HepG2 (cell line): ENCODE measurements around the gene ANKRD37. TPM values are rescaled to one million over a fixed set of nuclear protein-coding genes. Genes with fewer than 3 reads are reported as not detected.

Experiments
- DNMT3B ChIP-seq: conservative IDR thresholded peaks from 2 replicates; pipeline ENCODE4 v1.6.1; 2016; ENCODE audit warnings: missing biosample characterization, control low read depth
- DPF2 ChIP-seq: sonication (generic); formaldehyde crosslinking; IDR thresholded peaks from 2 replicates; pipeline ENCODE4 v1.4.0; 2020; ENCODE audit warnings: mild to moderate bottlenecking, low read depth, missing genetic modification reagents, borderline replicate concordance
- EED ChIP-seq: sonication (generic); formaldehyde crosslinking; IDR thresholded peaks from 2 replicates; pipeline ENCODE4 v1.5.0; 2020; ENCODE audit warnings: mild to moderate bottlenecking, missing genetic modification reagents
- FOXP4 ChIP-seq: sonication (generic); formaldehyde crosslinking; IDR thresholded peaks from 2 replicates; pipeline ENCODE4 v1.4.0; 2020; ENCODE audit warnings: missing genetic modification reagents
- IKZF4 ChIP-seq: sonication (generic); formaldehyde crosslinking; IDR thresholded peaks from 2 replicates; pipeline ENCODE4 v1.5.1; 2020; ENCODE audit warnings: borderline replicate concordance, mild to moderate bottlenecking, low read depth, missing genetic modification reagents; ENCODE audit errors: not compliant biosample characterization
- KLF6 ChIP-seq: IDR thresholded peaks from 2 replicates; pipeline ENCODE4 v1.8.0; 2016; ENCODE audit warnings: missing biosample characterization, missing genetic modification reagents
- KMT2B ChIP-seq: IDR thresholded peaks from 2 replicates; pipeline ENCODE4 v1.6.1; 2016; ENCODE audit warnings: missing genetic modification reagents, missing compliant biosample characterization
- MAF1 ChIP-seq: sonication (generic); formaldehyde crosslinking; IDR thresholded peaks from 2 replicates; pipeline ENCODE4 v1.5.0; 2020; ENCODE audit warnings: missing genetic modification reagents, borderline replicate concordance
- MIER3 ChIP-seq: IDR thresholded peaks from 2 replicates; pipeline ENCODE4 v1.6.1; 2016; ENCODE audit warnings: missing compliant biosample characterization, borderline replicate concordance
- NR3C1 ChIP-seq: sonication (generic); formaldehyde crosslinking; IDR thresholded peaks from 2 replicates; pipeline ENCODE4 v1.4.0; 2020; ENCODE audit warnings: missing genetic modification reagents
- SETDB1 ChIP-seq: sonication (generic); formaldehyde crosslinking; IDR thresholded peaks from 2 replicates; pipeline ENCODE4 v1.5.1; 2020; ENCODE audit warnings: missing genetic modification reagents, mild to moderate bottlenecking, borderline replicate concordance
- YY1 ChIP-seq: IDR thresholded peaks from 2 replicates; pipeline ENCODE4 v1.6.1; 2011; ENCODE audit warnings: low read length, low read depth, moderate library complexity, mild to moderate bottlenecking; ENCODE audit not compliant: insufficient read depth, insufficient replicate concordance
- ZFP41 ChIP-seq: sonication (generic); formaldehyde crosslinking; IDR thresholded peaks from 2 replicates; pipeline ENCODE4 v1.4.0; 2020; ENCODE audit warnings: mild to moderate bottlenecking, missing genetic modification reagents, borderline replicate concordance
- ZFY ChIP-seq: sonication (generic); formaldehyde crosslinking; IDR thresholded peaks from 2 replicates; pipeline ENCODE4 v1.4.0; 2020; ENCODE audit warnings: missing genetic modification reagents
- ZKSCAN1 ChIP-seq: fragments of 150-350 bp; IDR thresholded peaks from 2 replicates; pipeline ENCODE4 v1.6.1; 2014; ENCODE audit warnings: low read length
- ZNF124 ChIP-seq: sonication (generic); formaldehyde crosslinking; IDR thresholded peaks from 2 replicates; pipeline ENCODE4 v1.4.0; 2020; ENCODE audit warnings: missing genetic modification reagents
- ZNF235 ChIP-seq: sonication (generic); formaldehyde crosslinking; IDR thresholded peaks from 2 replicates; pipeline ENCODE4 v1.8.1; 2023; ENCODE audit warnings: mild to moderate bottlenecking, missing genetic modification reagents, borderline replicate concordance
- ZNF720 ChIP-seq: sonication (generic); formaldehyde crosslinking; IDR thresholded peaks from 2 replicates; pipeline ENCODE4 v1.4.0; 2020; ENCODE audit warnings: missing genetic modification reagents
- ZNF75D ChIP-seq: sonication (generic); formaldehyde crosslinking; IDR thresholded peaks from 2 replicates; pipeline ENCODE4 v1.8.1; 2023; ENCODE audit warnings: missing genetic modification reagents, mild to moderate bottlenecking, borderline replicate concordance
- ZNF773 ChIP-seq: sonication (generic); formaldehyde crosslinking; IDR thresholded peaks from 2 replicates; pipeline ENCODE4 v1.4.0; 2020; ENCODE audit warnings: missing genetic modification reagents, borderline replicate concordance
- polyA plus RNA-seq, 8 experiments: library from polyadenylated mRNA; depleted of rRNA in 3 of 8; stranded (reverse) in 7 of 8; unstranded in 1 of 8; fragments of >200 nt; fragmentation: Illumina TruSeq in 4 of 8; extraction: Trizol in 4 of 8; gene quantifications; 2 replicates each; pipeline versions ENCODE4 v1.2.1 to v1.2.3, GENCODE V29; 2011 to 2016; ENCODE audit warnings: low read depth in 4 of 8, missing spikeins in 1 of 8, mixed read lengths in 1 of 8; ENCODE audit not compliant: insufficient read depth in 1 of 8
- total RNA-seq, 5 experiments: library from RNA; depleted of rRNA; stranded (reverse); fragments of >200 nt; fragmentation: Illumina TruSeq; extraction: Trizol; gene quantifications; 2 replicates each; pipeline ENCODE4 v1.2.3, GENCODE V29; 2016; ENCODE audit warnings: low read depth in 1 of 5
- TF ChIP-seq, protein P1 (sequence below): sonication (generic); formaldehyde crosslinking; IDR thresholded peaks from 2 replicates; pipeline ENCODE4 v1.8.1; 2022; ENCODE audit warnings: mild to moderate bottlenecking, missing genetic modification reagents
- TF ChIP-seq, protein P2 (sequence below): sonication (generic); formaldehyde crosslinking; IDR thresholded peaks from 2 replicates; pipeline ENCODE4 v1.4.0; 2020; ENCODE audit warnings: missing genetic modification reagents
- TF ChIP-seq, protein P3 (sequence below): sonication (generic); formaldehyde crosslinking; IDR thresholded peaks from 2 replicates; pipeline ENCODE4 v1.4.0; 2020; ENCODE audit warnings: missing genetic modification reagents

The ANKRD37 gene
- total and polyA plus RNA-seq, 2 of the 13 experiments (the other 11 are each of a cell fraction or from before 2014, with no cell fraction given), result 2.2 to 51.4 TPM

DNA sequence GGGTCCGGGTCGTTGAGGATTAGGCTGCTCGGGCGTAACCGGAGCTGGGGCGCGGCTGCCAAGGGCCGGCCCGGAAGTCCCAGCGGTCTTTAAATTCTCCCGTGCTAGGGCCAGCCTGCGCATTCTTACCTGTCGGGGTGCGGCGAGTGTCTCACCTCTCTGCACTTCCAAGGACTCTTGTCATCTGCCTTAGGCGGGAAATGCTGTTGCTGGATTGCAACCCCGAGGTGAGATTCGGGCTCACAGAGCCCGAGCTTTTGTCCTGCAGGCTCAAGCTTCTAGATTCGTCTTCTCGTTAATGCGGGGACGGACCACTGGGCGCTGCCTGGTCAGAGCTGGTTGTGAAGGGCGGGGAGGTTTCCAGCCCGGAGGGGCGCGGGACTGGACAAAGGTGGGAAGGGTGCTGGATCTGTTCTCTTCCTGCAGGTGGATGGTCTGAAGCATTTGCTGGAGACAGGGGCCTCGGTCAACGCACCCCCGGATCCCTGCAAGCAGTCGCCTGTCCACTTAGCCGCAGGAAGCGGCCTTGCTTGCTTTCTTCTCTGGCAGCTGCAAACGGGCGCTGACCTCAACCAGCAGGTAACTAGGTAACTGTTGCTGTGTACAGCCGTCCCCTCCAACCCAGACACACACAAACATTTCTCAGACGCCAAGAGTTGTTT lies at the start of gene ANKRD37 (continued):
- TF ChIP-seq NR3C1 (CRISPR knock-in tag), result no peak
- no peak for TF ChIP-seq DNMT3B (CRISPR knock-in tag)
- no peak; the same call in 1 of the 2 replicates for TF ChIP-seq ZFY (CRISPR knock-in tag)
- no peak for TF ChIP-seq EED (CRISPR knock-in tag)
- TF ChIP-seq ZNF75D (CRISPR knock-in tag), result no peak
- TF ChIP-seq MAF1, result no peak
- no peak for TF ChIP-seq SETDB1 (CRISPR knock-in tag)
- TF ChIP-seq ZKSCAN1, result no peak
- TF ChIP-seq, protein P1, sequence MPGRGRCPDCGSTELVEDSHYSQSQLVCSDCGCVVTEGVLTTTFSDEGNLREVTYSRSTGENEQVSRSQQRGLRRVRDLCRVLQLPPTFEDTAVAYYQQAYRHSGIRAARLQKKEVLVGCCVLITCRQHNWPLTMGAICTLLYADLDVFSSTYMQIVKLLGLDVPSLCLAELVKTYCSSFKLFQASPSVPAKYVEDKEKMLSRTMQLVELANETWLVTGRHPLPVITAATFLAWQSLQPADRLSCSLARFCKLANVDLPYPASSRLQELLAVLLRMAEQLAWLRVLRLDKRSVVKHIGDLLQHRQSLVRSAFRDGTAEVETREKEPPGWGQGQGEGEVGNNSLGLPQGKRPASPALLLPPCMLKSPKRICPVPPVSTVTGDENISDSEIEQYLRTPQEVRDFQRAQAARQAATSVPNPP, result no peak
- no peak for TF ChIP-seq MIER3 (CRISPR knock-in tag)
- no peak; the same call in 1 of the 2 replicates for TF ChIP-seq ZNF773 (CRISPR knock-in tag)
- no peak for TF ChIP-seq ZNF235 (CRISPR knock-in tag)
- no peak for TF ChIP-seq ZNF720 (CRISPR knock-in tag)
- TF ChIP-seq, protein P2, sequence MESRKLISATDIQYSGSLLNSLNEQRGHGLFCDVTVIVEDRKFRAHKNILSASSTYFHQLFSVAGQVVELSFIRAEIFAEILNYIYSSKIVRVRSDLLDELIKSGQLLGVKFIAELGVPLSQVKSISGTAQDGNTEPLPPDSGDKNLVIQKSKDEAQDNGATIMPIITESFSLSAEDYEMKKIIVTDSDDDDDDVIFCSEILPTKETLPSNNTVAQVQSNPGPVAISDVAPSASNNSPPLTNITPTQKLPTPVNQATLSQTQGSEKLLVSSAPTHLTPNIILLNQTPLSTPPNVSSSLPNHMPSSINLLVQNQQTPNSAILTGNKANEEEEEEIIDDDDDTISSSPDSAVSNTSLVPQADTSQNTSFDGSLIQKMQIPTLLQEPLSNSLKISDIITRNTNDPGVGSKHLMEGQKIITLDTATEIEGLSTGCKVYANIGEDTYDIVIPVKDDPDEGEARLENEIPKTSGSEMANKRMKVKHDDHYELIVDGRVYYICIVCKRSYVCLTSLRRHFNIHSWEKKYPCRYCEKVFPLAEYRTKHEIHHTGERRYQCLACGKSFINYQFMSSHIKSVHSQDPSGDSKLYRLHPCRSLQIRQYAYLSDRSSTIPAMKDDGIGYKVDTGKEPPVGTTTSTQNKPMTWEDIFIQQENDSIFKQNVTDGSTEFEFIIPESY, result no peak
- no peak for TF ChIP-seq ZFP41 (CRISPR knock-in tag)
- no peak for TF ChIP-seq DPF2 (CRISPR knock-in tag)
- TF ChIP-seq YY1, result no peak
- no peak; the same call in 1 of the 2 replicates for TF ChIP-seq FOXP4 (CRISPR knock-in tag)
- no peak for TF ChIP-seq KLF6 (CRISPR knock-in tag)
- peak; percentile 80 for TF ChIP-seq KMT2B
- TF ChIP-seq, protein P3, sequence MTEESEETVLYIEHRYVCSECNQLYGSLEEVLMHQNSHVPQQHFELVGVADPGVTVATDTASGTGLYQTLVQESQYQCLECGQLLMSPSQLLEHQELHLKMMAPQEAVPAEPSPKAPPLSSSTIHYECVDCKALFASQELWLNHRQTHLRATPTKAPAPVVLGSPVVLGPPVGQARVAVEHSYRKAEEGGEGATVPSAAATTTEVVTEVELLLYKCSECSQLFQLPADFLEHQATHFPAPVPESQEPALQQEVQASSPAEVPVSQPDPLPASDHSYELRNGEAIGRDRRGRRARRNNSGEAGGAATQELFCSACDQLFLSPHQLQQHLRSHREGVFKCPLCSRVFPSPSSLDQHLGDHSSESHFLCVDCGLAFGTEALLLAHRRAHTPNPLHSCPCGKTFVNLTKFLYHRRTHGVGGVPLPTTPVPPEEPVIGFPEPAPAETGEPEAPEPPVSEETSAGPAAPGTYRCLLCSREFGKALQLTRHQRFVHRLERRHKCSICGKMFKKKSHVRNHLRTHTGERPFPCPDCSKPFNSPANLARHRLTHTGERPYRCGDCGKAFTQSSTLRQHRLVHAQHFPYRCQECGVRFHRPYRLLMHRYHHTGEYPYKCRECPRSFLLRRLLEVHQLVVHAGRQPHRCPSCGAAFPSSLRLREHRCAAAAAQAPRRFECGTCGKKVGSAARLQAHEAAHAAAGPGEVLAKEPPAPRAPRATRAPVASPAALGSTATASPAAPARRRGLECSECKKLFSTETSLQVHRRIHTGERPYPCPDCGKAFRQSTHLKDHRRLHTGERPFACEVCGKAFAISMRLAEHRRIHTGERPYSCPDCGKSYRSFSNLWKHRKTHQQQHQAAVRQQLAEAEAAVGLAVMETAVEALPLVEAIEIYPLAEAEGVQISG, result no peak
- no peak for TF ChIP-seq ZNF124 (CRISPR knock-in tag)
- no peak for TF ChIP-seq IKZF4 (CRISPR knock-in tag)
